SU-DHL-6 (cell line): ENCODE data around the gene OR5H2.

ENCODE experiments used
- H2AFZ ChIP-seq: fragments of 200-600 bp; sonication (generic); 2 replicates; pipeline ENCODE4 v1.6.1; 2014; ENCODE audit warnings: low read depth, mild to moderate bottlenecking, moderate library complexity, mixed read lengths, antibody characterized with exemption, low read length; ENCODE audit not compliant: severe bottlenecking
- H3F3A ChIP-seq: fragments of 200-600 bp; shearing (Covaris generic); 2 replicates; pipeline ENCODE4 v1.6.0; 2016; ENCODE audit warnings: antibody characterized with exemption, mild to moderate bottlenecking; ENCODE audit not compliant: insufficient read depth
- H3K27ac ChIP-seq: fragments of 200-600 bp; sonication (generic); 2 replicates; pipeline ENCODE4 v1.5.1; 2016; ENCODE audit warnings: low read depth, mild to moderate bottlenecking, low read length, moderate library complexity, mixed read lengths
- H3K27me3 ChIP-seq: fragments of 200-600 bp; sonication (generic), shearing (Covaris generic); 2 replicates; pipeline ENCODE4 v1.6.0; 2014; ENCODE audit warnings: mild to moderate bottlenecking, low read length
- H3K36me3 ChIP-seq: fragments of 200-600 bp; sonication (generic); 2 replicates; pipeline ENCODE4 v1.6.1; 2014; ENCODE audit warnings: mild to moderate bottlenecking, low read length, mixed read lengths
- H3K4me2 ChIP-seq: fragments of 300-600, 200-600 bp; shearing (Covaris generic), sonication (generic); 2 replicates; pipeline ENCODE4 v1.6.0; 2014; ENCODE audit warnings: low read length, low read depth, mild to moderate bottlenecking; ENCODE audit not compliant: poor library complexity, severe bottlenecking
- H3K4me3 ChIP-seq: fragments of 200-600 bp; sonication (generic); 2 replicates; pipeline ENCODE4 v1.5.1; 2014; ENCODE audit warnings: antibody characterized with exemption, low read length, mild to moderate bottlenecking, mixed read lengths; ENCODE audit not compliant: insufficient read depth, poor library complexity, severe bottlenecking
- H3K79me2 ChIP-seq: fragments of 200-600 bp; sonication (generic); 2 replicates; pipeline ENCODE4 v1.6.1; 2014; ENCODE audit warnings: mild to moderate bottlenecking, low read length, moderate library complexity; ENCODE audit not compliant: insufficient read depth
- H3K9ac ChIP-seq: fragments of 200-600 bp; sonication (generic); 2 replicates; pipeline ENCODE4 v1.7.0; 2014; ENCODE audit warnings: mild to moderate bottlenecking, low read length
- H3K9me2 ChIP-seq: fragments of 200-600 bp; sonication (generic); replicated peaks from 2 replicates; pipeline ENCODE4 v1.6.1; 2014; ENCODE audit warnings: low read length; ENCODE audit not compliant: insufficient read depth
- H3K9me3 ChIP-seq: fragments of 200-600 bp; sonication (generic); 2 replicates; pipeline ENCODE4 v1.6.1; 2014; ENCODE audit warnings: low read length, mixed read lengths; ENCODE audit not compliant: insufficient read depth
- H4K20me1 ChIP-seq: fragments of 200-600 bp; sonication (generic); 2 replicates; pipeline ENCODE4 v1.6.1; 2014; ENCODE audit warnings: low read depth, mild to moderate bottlenecking, antibody characterized with exemption, low read length, moderate library complexity, mixed read lengths
- EZH2phosphoT487 ChIP-seq: fragments of 200-600 bp; sonication (generic), shearing (Covaris generic); conservative IDR thresholded peaks from 2 replicates; pipeline ENCODE4 v1.6.1; 2018; ENCODE audit warnings: mild to moderate bottlenecking, antibody characterized with exemption, low read length, moderate library complexity, mixed read lengths
- TF ChIP-seq, protein P1 (sequence below): fragments of 200-600 bp; sonication (generic); IDR thresholded peaks from one replicate; pipeline ENCODE4 v1.5.1; 2017; ENCODE audit warnings: antibody characterized with exemption, mild to moderate bottlenecking, low read length, moderate library complexity; ENCODE audit not compliant: insufficient read depth, poor library complexity, severe bottlenecking

Gene OR5H2

DNA sequence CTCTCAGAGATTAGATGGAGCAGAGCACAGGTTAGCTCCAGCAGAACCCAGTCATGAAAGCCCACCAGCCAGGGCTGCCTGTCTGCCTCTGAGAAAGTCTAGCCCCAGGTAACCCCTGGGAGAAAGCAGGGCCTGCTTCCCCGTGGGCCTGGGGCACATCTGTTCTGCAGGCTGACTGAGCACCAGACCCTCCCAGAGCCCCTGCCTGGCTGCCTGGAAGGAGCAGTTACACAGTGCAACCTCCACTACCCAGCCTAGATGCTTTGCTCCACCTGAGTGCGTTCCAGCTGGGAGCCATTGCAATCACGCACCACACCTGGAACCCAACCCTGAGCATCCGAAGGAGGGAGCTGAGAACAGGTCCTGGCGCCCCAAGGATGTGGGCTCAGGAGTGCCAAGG lies 46.6 kb downstream of the OR5H2 start:
- TF ChIP-seq, protein P1, sequence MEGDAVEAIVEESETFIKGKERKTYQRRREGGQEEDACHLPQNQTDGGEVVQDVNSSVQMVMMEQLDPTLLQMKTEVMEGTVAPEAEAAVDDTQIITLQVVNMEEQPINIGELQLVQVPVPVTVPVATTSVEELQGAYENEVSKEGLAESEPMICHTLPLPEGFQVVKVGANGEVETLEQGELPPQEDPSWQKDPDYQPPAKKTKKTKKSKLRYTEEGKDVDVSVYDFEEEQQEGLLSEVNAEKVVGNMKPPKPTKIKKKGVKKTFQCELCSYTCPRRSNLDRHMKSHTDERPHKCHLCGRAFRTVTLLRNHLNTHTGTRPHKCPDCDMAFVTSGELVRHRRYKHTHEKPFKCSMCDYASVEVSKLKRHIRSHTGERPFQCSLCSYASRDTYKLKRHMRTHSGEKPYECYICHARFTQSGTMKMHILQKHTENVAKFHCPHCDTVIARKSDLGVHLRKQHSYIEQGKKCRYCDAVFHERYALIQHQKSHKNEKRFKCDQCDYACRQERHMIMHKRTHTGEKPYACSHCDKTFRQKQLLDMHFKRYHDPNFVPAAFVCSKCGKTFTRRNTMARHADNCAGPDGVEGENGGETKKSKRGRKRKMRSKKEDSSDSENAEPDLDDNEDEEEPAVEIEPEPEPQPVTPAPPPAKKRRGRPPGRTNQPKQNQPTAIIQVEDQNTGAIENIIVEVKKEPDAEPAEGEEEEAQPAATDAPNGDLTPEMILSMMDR, result no peak
- no peak for TF ChIP-seq EZH2phosphoT487
- no peaks in the 10 kb centered on the region for H3K36me3 ChIP-seq
- H3K27ac ChIP-seq, result no peak overlapping the region
- no peaks in the 10 kb centered on the region for H3K9me3 ChIP-seq
- no peaks in the 10 kb centered on the region for H3K27me3 ChIP-seq
- no peaks in the 10 kb centered on the region for H3K9me2 ChIP-seq
- H3K9ac ChIP-seq, result no peak overlapping the region
- H3K79me2 ChIP-seq, result no peaks in the 10 kb centered on the region
- H3F3A ChIP-seq, result no peaks in the 10 kb centered on the region
- H4K20me1 ChIP-seq, result no peaks in the 10 kb centered on the region
- H3K4me2 ChIP-seq, result no peak overlapping the region
- no peak overlapping the region for H2AFZ ChIP-seq
- H3K4me3 ChIP-seq, result no peak overlapping the region

DNA sequence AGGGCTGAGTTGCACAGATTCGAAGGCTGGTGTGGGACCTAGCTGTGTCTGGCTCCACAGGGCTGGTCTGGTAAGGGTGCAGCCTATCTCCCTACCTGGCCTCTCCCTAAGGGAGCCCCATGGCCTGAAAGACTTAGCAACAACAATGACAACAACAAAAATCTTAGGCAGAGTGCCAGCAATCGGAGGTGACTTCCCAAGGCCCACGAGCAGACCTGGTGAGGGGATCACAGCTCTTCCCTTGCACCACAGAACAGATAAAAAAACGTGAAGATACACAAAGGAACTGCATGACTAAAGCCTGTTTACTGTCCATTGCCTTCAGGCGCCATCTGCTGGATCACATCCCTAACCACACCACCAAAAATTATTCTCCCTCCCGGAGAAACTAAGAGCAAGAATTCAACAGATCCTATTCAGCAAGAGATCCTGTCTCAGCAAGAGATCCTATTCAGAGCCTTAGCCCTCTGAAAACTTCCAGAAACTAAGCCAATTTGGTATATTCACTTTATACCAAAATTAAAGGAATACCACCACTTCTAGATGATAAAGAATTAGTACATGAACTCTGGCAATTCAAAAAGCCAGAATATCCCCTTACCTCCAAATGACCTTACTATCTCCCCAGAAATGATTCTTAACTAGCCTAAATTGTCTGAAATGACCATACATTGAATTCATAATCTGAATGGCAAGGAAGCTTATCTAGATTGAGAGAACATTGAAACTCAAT lies 47.3 kb downstream of the OR5H2 start:
- no peaks in the 10 kb centered on the region for H3K27me3 ChIP-seq
- H3K9me2 ChIP-seq, result no peaks in the 10 kb centered on the region
- H3K27ac ChIP-seq, result no peak overlapping the region
- H3K9me3 ChIP-seq, result no peaks in the 10 kb centered on the region
- no peak for TF ChIP-seq EZH2phosphoT487
- TF ChIP-seq, protein P1, result peak; percentile 47
- no peaks in the 10 kb centered on the region for H3K79me2 ChIP-seq
- H3K4me3 ChIP-seq, result no peak overlapping the region
- H2AFZ ChIP-seq, result no peak overlapping the region
- H3F3A ChIP-seq, result no peaks in the 10 kb centered on the region
- H3K36me3 ChIP-seq, result no peaks in the 10 kb centered on the region
- H4K20me1 ChIP-seq, result no peaks in the 10 kb centered on the region
- no peak overlapping the region for H3K9ac ChIP-seq
- no peak overlapping the region for H3K4me2 ChIP-seq

DNA sequence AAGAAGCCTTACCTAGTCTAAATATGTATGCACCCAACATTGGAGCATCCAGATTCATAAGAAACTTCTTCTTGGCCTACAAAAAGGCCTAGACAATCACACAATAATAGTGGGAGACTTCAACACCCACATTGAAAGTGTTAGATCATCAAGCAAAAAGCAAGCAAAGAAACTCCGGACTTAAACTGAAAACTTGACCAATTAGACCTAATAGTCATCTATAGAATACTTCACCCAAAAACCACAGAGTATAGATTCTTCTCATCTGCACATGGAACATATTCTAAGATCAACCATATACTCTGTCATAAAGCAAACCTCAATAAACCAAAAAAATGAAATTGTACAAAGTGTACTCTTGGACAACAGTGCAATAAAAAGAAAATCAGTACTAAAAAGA lies 49.0 kb downstream of the OR5H2 start:
- Histone ChIP-seq H3K36me3 (no peaks in the 10 kb centered on the region), H3K27ac (no peak overlapping the region), H3K4me2 (no peak overlapping the region), H3F3A (no peaks in the 10 kb centered on the region), H3K79me2 (no peaks in the 10 kb centered on the region), H2AFZ (no peak overlapping the region), H3K9me3 (no peaks in the 10 kb centered on the region), H4K20me1 (no peaks in the 10 kb centered on the region), H3K9ac (no peak overlapping the region), H3K4me3 (no peak overlapping the region), H3K27me3 (no peaks in the 10 kb centered on the region), H3K9me2 (no peaks in the 10 kb centered on the region)
- TF ChIP-seq, protein P1, result no peak
- TF ChIP-seq EZH2phosphoT487, result no peak
